ENCODE data around the gene SENP1.

Gene SENP1

GRCh38 chr12:48045061-48045846, 60.6 kb downstream of the SENP1 start:
- FAIRE-seq = no peak
- no peak for DNase-seq (ENCODE audit: insufficient read length, low spot score)
- no peak for TF ChIP-seq CTCF (IDR thresholded peaks at IDR 0.05; ENCODE audit: insufficient read depth, missing control alignments)

- FAIRE-seq = no peak
- no peak for DNase-seq (ENCODE audit: insufficient read length, low spot score)
- TF ChIP-seq CTCF (IDR thresholded peaks at IDR 0.05; ENCODE audit: insufficient read depth, missing control alignments) = no peak
These were observed 61.5 kb downstream of the SENP1 start for GRCh38 chr12:48044396-48044795.

- FAIRE-seq (no peak), DNase-seq (ENCODE audit: insufficient read length, low spot score) (no peak)
- TF ChIP-seq CTCF (IDR thresholded peaks at IDR 0.05; ENCODE audit: insufficient read depth, missing control alignments) = no peak
These were observed 62.1 kb downstream of the SENP1 start for GRCh38 chr12:48043771-48044170.

GRCh38 chr12:48041591-48042423, 64.1 kb downstream of the SENP1 start:
- no peak for TF ChIP-seq CTCF (IDR thresholded peaks at IDR 0.05; ENCODE audit: insufficient read depth, missing control alignments)
- DNase-seq (ENCODE audit: insufficient read length, low spot score) = no peak
- FAIRE-seq = no peak

- FAIRE-seq = no peak
- no peak for TF ChIP-seq CTCF (IDR thresholded peaks at IDR 0.05; ENCODE audit: insufficient read depth, missing control alignments)
- no peak for DNase-seq (ENCODE audit: insufficient read length, low spot score)
These were observed 65.5 kb downstream of the SENP1 start for GRCh38 chr12:48040354-48040753.

GRCh38 chr12:48039151-48039550, 66.7 kb downstream of the SENP1 start:
- DNase-seq (ENCODE audit: insufficient read length, low spot score) (no peak), FAIRE-seq (no peak)
- TF ChIP-seq CTCF (IDR thresholded peaks at IDR 0.05; ENCODE audit: insufficient read depth, missing control alignments) = no peak

- TF ChIP-seq CTCF (IDR thresholded peaks at IDR 0.05; ENCODE audit: insufficient read depth, missing control alignments) = no peak
- FAIRE-seq (no peak), DNase-seq (ENCODE audit: insufficient read length, low spot score) (no peak)
These were observed 67.8 kb downstream of the SENP1 start for GRCh38 chr12:48038085-48038484.
